ENCODE results near the gene DNAJC4. TPM values are rescaled to one million over a fixed set of nuclear protein-coding genes. Genes with fewer than 3 reads are reported as not detected.

Gene DNAJC4
- total and polyA plus RNA-seq, 9 of the 15 experiments (the other 6 are each of a cell fraction or from before 2014, with no cell fraction given), result 4.0 to 32.6 (median 19.9) TPM

- no peaks in the 10 kb centered on the region for H3K9me3 ChIP-seq (replicated peaks; ENCODE audit: control insufficient read depth, insufficient read depth, low read depth, low read length)
- H3K27ac ChIP-seq (ENCODE audit: extremely low read depth, low read depth, low read length), result no peak overlapping the region
- H3K27me3 ChIP-seq (ENCODE audit: control insufficient read depth in 2 of 2, insufficient read depth in 2 of 2, low read length in 2 of 2), result no peaks in the 10 kb centered on the region
- POLR2A ChIA-PET, result interaction anchor here (0.6 to 2.4 kb wide), 6 partner anchors 7 to 66 kb away, joined by 3 to 7 read pairs (median 4); partner anchors contain the start of genes PLCB3 and PPP1R14B
- no peak overlapping the region for H3K4me3 ChIP-seq
- H2AFZ ChIP-seq (ENCODE audit: low read depth, low read length), result no peak overlapping the region
- no peak overlapping the region for H3K4me2 ChIP-seq (ENCODE audit: insufficient read depth, low read length)
- CTCF ChIA-PET (ENCODE audit: low intra/inter-chr PET ratio), result no interaction called here
- BruUV-seq (replicated peaks), result no TSS peak
- H4K20me1 ChIP-seq (replicated peaks; ENCODE audit: control insufficient read depth, insufficient read depth, low read length), result 0 out of 2 replicates have a peak, but pooled peaks cover 4% of the 10 kb centered on the region
- FAIRE-seq (no peak), ATAC-seq (no peak), DNase-seq (ENCODE audit: extremely low read depth in 1 of 4, low spot score in 3 of 4) (no peak)
- 86% methylated on average over 27 of the region's 29 CpGs for WGBS (ENCODE audit: insufficient coverage, low coverage, missing lambda C conversion rate)
- H3K36me3 ChIP-seq (ENCODE audit: control insufficient read depth, insufficient read depth, low read length), result peaks cover 89% of the 10 kb centered on the region
- TF ChIP-seq HES1 (IDR thresholded peaks at IDR 0.05; ENCODE audit: low read depth), result no peak
- no peak for TF ChIP-seq GATAD2B (IDR thresholded peaks at IDR 0.05; ENCODE audit: borderline replicate concordance)
- peak; percentile 52; the same call in 1 of the 2 replicates for TF ChIP-seq POLR2G (IDR thresholded peaks at IDR 0.05; ENCODE audit: low read depth, low read length)
- no peak for TF ChIP-seq NCOA4 (IDR thresholded peaks at IDR 0.05; ENCODE audit: partially characterized antibody)
- no peak for TF ChIP-seq TFAP4 (CRISPR knock-in tag; IDR thresholded peaks at IDR 0.05; ENCODE audit: borderline replicate concordance)
- no peak for TF ChIP-seq CREB3L1 (IDR thresholded peaks at IDR 0.05; ENCODE audit: borderline replicate concordance, low read depth)
- TF ChIP-seq BRD9 (IDR thresholded peaks at IDR 0.05; ENCODE audit: low read depth, partially characterized antibody), result no peak
- no peak for TF ChIP-seq ZBTB12 (CRISPR knock-in tag; IDR thresholded peaks at IDR 0.05)
- TF ChIP-seq CBFA2T2 (conservative IDR thresholded peaks at IDR 0.05), result no peak
- TF ChIP-seq ILK (tag; IDR thresholded peaks at IDR 0.05; ENCODE audit: borderline replicate concordance, low read depth), result no peak
- TF ChIP-seq ZNF133 (CRISPR knock-in tag; IDR thresholded peaks at IDR 0.05), result no peak
- TF ChIP-seq E2F3 (CRISPR knock-in tag; IDR thresholded peaks at IDR 0.05), result no peak
- no peak for TF ChIP-seq SP1 (CRISPR knock-in tag; IDR thresholded peaks at IDR 0.05)
- peak; percentile 53 for TF ChIP-seq RBFOX2 (IDR thresholded peaks at IDR 0.05; ENCODE audit: low read depth, low read length)
- in situ Hi-C loops (cut with MboI) (no loop called here), intact Hi-C loops (cut with micrococcal nuclease) (no loop called here)
- peaks cover 4% of the 10 kb centered on the region; the same call in 1 of the 3 replicates for H3K79me2 ChIP-seq (ENCODE audit: control insufficient read depth, insufficient read depth, low read length)
- peaks cover 8 to 51% of the 10 kb centered on the region in 2 experiments for H3K4me1 ChIP-seq (replicated peaks in 1 of 2; ENCODE audit: control insufficient read depth in 2 of 2, insufficient read depth in 2 of 2, low read length in 2 of 2)
- peaks cover 1% of the 10 kb centered on the region for H3K9me1 ChIP-seq (ENCODE audit: control insufficient read depth, insufficient read depth, low read length)
- peak overlapping the region in 1 of 2 experiments; percentile 67; a peak in 2 of 4 replicates for H3K9ac ChIP-seq (ENCODE audit: insufficient read depth in 1 of 2, low read depth in 2 of 2, low read length in 2 of 2)
Observed at GRCh38 chr11:64263021-64263946, 32.9 kb downstream of the DNAJC4 start.
